GM19351 (cell line): ENCODE measurements around the gene KIF16B.

ENCODE experiments used
- ATAC-seq: cut with Tn5 transposase; IDR thresholded peaks from one replicate; pipeline ENCODE4 v1.9.1; 2021; ENCODE audit warnings: mild to moderate bottlenecking, moderate library complexity; ENCODE audit not compliant: unreplicated experiment

KIF16B gene, protein sequence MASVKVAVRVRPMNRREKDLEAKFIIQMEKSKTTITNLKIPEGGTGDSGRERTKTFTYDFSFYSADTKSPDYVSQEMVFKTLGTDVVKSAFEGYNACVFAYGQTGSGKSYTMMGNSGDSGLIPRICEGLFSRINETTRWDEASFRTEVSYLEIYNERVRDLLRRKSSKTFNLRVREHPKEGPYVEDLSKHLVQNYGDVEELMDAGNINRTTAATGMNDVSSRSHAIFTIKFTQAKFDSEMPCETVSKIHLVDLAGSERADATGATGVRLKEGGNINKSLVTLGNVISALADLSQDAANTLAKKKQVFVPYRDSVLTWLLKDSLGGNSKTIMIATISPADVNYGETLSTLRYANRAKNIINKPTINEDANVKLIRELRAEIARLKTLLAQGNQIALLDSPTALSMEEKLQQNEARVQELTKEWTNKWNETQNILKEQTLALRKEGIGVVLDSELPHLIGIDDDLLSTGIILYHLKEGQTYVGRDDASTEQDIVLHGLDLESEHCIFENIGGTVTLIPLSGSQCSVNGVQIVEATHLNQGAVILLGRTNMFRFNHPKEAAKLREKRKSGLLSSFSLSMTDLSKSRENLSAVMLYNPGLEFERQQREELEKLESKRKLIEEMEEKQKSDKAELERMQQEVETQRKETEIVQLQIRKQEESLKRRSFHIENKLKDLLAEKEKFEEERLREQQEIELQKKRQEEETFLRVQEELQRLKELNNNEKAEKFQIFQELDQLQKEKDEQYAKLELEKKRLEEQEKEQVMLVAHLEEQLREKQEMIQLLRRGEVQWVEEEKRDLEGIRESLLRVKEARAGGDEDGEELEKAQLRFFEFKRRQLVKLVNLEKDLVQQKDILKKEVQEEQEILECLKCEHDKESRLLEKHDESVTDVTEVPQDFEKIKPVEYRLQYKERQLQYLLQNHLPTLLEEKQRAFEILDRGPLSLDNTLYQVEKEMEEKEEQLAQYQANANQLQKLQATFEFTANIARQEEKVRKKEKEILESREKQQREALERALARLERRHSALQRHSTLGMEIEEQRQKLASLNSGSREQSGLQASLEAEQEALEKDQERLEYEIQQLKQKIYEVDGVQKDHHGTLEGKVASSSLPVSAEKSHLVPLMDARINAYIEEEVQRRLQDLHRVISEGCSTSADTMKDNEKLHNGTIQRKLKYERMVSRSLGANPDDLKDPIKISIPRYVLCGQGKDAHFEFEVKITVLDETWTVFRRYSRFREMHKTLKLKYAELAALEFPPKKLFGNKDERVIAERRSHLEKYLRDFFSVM (N-terminal part only)

DNA sequence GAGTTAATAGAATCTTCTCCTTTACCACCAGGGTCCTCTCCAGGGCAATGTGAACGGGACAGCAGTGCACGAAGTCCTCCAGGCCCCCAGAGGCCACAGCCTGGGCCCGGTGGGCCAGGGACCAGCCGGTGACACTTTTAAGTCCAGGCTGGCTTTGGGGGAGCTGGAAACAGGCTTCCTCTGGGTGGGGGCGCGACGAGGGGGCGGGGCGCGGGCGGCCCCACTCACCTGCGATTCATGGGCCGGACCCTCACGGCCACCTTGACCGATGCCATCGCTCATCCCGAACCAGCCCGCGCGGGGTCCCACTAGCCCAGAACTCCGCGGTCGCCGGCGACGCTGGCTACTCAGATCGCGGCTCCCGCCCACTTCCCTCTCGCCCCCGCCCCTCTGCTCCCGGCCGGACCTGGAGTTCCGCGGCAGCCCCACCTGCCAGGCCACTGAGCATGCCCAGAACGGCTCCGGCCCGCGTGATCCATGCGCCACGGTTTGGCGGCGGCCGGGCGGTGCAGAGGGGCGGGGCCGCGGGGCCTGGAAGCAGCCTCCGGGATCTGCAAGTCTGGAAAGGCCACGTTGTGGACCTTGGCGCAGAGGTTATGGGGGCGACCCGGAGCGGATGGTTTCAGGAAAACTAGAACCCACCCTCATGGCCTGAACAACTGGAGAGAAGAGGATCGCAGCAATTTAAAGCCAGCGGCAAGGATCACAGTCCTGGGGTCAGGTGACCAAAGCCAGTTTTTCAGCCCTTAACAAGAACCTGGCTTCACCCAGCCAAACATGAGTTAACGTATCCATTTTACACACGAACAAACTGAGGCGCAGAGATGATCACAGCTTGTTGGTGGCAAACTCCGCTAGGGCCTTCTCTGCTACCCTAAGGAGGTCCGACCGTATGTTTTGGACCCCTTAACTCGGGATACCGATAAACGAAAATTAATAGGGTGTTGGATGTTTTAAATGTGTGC is at the start of gene KIF16B:
Gene KIF16B, minus strand, starts transcription at position 448 of the 965 bp plus-strand sequence. Its CDS starts 173 bp downstream, at position 275.
- peak; percentile 75 for ATAC-seq

DNA sequence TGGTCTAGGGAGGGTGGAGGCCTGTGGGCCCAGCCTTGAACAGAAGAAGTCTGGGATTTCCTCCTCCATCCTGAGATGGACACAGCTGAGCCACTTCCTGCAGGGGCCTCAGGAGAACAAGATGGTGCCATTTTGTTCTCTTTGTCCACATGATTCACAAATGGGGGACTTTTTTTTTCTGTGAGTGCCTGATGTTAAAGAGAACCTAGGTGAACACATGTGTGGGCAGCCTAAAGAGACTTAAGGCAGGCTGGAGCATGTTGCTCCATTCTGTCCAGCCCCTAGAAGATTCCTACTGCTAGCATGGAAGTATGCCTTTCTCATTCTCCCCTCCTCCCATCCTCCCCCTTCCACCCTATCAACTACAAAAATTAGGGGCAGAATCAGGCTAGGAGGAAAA is 49.3 kb upstream of the KIF16B start:
- ATAC-seq, result no peak

DNA sequence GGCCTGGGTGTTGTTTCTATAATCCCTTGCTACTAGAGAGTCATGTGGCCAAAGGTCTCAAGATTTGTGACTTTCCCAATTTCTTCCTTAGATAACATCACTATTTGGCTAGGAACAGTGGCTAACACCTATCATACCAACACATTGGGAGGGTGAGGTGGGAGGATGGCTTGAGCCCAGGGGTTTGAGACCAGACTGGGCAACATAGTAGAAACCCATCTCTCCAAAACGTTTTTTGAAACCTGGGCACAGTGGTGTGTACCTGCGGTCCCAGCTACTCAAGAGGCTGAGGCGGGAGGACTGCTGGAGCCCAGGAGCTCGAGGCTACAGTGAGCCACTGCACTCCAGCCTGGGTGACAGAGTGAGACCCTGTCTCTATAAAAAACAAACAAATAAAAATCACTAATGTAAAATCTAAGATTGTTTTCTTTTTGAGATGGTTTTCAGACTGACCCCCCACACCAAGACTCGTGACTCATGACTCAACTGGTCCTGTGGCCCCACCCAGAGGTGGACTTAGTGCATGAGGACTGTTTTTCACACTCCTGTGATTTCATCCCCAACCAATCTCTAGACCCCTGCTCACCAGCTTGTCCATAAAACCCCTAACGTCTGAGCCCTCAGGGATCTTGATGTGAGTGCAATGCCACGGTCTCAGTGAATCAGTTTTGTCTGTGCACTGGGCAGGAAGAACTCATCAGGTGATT is 48.3 kb upstream of the KIF16B start:
- ATAC-seq, result no peak

DNA sequence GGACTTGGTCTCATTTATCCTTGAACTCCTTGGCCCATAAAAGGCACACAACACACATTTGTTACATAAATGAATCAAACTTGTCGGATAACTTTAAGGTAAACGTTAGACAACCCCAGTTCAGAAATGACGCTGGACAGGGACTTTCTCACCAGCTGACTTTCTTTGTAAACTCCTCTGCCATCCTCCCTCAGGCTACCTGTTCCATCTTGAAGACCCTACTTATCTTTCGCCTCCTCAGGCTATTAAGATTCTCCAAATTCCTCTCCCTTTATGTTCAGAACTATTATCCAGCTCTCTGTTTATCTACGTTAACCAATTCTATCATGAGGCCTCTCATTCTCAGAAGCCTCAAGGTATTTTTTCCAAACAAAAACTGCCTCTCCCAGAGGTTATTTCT is 47.7 kb upstream of the KIF16B start:
- ATAC-seq, result no peak

DNA sequence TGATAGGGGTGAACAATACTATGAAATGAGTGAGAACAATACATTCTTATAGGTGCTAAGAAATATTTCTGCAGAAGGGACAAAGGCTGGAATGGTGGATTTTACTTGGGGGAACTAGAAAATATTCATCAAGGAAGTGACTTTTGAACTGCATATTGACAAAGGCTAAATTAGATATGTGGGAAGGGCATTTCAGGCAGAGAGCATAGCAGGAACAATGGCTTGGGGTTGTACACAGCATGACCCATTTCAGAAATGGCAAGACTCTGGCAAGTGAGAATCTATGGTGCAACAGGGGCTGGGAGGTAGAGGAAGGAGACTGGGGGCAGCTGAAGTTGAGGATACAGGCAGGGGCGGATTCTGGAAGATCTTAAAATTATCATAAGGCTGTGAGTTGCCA is 46.7 kb upstream of the KIF16B start:
- no peak for ATAC-seq

DNA sequence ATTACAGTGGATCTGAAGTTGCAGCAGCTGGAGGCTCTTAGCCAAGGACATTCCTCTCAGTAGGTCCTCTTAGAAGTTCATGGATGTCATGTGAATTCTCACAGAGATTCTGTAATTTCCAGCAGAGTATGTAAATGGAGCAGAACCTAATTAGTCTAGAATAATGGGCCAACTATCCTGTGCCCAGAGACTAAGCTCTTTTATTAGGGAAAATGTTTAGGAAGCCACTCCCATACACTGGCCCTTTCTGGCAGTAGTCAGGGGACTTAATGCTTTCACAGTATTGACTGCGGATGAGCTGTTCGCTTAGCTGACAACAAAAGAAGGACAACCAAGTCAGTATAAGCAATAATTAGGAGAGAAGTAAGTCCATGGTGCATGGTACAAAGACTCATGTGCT is 43.8 kb upstream of the KIF16B start:
- no peak for ATAC-seq

DNA sequence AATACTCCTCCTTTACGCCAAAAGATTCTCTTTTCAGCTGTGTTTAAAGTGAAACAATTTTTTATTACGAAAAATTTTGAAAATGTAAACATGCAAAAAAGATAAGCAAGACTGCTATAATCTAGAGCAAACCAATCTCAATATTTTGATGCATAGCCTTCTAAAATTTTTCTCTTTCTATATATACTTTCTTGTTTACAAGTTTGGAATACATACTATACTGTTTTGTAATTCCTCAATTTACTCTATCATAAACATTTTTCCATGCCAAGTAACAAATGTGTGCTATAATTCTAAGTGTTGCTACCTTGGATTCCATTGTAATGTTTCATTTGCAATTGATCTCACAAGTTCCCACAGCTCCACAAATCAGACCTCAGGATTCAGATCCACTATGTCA is 43.1 kb upstream of the KIF16B start:
- ATAC-seq, result no peak

DNA sequence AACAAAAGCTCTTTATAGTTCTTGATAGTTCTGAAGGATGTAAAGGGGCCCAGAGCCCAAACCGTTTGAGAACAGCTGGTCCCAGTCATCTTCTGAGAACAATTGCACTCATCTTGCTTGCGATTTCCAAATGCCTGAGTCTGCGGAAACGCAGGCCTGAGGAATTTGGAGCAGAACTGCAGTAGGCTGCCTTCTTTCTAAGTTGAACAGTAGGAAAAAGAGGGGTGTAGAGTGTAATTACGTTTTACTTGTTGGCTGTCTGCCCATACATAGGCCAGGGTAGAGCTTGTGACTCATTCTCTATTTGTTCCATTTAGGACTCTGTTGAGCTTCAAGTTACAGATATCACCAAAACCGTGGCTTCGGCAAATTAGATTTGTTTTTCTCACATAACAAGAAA is 42.0 kb upstream of the KIF16B start:
- ATAC-seq, result no peak

DNA sequence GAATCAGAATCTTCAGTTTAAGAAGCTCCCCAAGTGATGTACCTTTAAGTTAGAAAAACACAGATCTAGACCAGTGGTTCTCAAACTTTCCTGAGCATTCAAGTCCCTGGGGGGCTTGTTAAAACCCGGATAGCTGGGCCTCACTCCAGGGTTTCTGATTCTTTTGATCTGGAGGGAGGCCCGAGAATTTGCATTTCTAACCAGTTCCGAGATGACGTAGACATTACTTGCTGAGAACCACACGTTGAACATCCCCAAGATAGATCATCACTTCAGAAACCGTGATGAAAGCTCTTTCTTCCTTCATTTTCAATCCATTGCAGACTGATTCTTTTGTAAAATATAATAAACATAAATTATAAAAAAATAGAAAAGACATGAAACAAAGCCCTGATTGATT is 40.7 kb upstream of the KIF16B start:
- peak; percentile 74 for ATAC-seq

DNA sequence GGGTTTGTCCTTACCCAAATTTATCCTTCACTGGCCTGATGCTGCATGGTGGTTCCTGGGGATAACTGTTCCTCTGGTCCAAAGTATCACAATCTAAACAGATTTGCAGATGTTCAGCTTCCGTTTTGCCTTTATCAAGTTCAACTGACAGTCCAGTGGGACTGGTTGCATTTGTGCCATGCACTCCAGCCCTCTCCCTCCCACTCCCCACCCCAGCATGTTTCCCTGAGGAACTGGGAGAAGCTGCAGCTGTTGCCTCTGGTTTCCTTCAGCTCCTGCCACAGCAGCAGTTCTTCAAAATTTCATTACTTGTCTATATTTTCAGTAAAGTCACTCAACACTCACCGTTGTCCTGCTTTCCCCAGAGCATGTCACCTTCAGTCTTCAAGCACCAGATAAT is 39.5 kb upstream of the KIF16B start:
- ATAC-seq, result no peak

DNA sequence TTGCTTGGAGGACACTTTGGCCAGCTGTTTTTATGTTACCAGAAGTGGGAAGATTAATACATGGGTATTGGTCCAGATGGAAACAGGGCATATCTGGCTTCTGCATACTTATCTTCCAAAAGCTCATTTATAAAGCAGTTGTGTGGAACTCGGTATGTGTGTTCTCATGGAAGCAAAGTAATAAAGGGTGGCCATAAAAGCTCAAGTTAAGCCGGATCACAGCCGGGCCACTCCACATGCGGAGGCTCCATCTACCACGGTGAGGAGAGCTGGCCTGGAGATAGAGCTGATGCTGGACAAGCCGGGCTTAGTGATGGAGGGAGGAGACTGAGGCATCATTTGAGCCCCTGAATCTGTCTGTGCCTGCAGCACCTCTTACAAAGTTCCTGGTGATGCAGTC is 38.6 kb upstream of the KIF16B start:
- no peak for ATAC-seq

DNA sequence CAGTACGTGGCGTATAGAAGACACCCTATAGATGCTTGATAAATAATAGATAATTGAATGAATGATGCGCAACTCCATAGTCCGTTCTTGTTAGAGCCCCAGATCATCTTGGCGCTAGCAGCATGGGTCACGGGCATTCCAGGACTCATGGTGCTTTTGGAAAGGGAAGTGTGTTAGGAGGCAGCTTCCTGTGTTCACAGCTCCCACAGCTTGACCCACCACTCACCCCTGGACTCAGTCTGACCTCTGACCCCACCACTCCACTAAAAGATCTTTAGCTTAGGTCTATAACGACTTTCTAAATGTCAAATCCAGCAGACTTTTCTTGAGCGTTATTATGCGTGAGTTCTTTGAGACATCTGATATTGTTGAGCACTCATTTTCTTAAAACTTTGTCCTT is 35.8 kb upstream of the KIF16B start:
- ATAC-seq, result no peak

DNA sequence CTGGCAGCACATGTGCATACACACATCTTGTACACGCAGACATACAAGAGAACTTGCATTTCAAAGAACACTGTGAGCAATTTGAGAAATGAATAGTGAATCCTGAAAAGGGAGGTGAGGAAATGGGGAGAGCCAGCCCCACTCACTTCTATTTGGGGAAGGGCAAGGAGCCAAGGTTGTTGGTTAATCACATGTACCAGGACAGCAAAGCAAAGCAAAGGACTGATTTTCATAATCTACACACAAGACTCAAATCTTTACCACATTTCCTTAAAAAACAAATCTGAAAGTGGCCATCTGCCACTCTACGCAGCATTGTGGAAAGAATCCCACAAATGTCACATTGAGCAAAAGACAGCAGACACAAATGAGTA is 35.0 kb upstream of the KIF16B start:
- no peak for ATAC-seq

DNA sequence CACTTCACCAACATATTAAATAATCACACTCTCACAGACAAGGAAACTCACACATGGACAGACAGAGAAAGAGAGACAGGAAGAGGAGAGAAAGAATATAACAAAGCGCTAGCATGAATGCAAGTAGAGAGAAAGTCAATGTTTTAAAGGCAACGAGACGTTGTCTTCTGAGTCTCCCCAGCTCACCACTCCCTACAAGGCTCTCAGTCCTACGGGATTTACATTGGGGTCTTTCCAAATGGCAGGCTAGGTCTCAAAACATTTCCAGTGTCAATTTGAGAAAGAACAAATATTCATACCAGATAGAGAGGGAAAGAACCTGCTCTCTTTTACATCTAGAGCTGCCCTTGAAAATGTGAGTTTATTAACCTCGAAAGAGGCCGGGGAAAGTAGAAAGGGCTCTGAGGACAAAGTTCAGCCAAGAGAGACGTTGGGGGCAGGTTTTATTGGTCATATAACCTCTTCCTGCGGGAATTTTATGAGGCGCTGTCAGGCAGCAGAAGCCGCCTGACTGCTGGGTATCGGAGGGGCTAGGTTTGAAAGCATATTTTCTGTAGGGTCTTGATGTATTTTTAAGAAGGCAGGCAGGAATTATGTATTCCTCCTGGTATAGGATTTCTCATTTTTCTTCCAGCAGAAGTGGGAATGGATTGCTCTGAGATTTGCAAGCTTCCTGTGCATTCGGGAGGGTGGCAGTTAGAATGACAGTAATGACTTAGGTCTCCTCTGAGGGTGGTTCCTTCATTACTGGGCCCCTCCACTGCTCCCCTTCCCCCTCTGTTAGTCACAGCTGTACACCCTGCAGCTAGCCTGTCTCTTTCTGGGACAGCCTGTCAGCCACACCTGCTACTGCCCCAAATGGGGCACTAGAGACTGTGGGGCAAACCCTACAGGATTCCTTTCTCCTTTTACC is 34.4 kb upstream of the KIF16B start:
- ATAC-seq, result no peak

DNA sequence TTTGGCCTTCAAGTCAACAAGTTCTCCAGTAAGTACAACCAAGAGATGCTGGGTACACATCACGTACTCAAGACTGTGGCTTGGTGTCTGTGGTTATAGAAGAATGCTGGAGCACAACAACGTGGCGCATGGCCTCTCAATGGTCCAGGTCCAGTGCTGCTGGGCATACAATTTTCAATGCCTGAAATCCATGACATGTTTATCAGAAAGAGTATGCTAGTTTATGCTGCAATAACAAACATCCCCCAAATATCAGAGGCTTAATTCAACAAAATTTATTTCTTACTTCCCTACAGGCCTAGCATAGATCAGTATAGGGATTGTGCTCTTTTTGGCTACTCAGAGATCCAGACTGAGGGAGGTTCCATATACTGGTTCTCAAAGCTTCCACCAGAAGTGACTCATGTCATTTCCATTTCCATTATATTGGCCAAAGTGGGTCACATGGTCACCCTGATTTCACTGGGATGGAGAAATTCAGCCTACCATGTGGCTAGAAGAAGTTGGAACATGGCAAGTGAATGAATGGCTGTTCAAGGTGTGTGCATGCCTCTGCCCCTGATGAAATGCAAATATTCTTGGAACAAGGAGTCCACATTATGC is 33.3 kb upstream of the KIF16B start:
- ATAC-seq, result no peak

DNA sequence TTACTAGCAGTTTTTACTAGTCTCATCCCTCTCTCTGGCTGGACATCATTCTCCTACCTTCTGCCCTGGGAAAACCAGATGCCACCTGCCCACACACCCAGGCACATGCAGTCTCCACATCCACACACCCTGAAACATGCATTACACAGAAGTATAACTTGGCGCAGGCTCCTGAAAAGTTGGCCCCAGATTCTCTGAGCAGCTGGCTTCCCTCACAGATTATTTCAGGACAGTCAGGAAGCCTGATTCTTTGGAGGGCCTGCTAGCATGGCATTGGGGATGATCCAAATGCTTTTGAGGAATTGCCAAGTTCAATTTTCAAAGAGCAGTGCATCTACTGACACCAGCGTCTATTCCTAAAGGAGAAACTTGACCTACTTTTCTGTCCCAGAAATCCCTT is 27.8 kb upstream of the KIF16B start:
- no peak for ATAC-seq

DNA sequence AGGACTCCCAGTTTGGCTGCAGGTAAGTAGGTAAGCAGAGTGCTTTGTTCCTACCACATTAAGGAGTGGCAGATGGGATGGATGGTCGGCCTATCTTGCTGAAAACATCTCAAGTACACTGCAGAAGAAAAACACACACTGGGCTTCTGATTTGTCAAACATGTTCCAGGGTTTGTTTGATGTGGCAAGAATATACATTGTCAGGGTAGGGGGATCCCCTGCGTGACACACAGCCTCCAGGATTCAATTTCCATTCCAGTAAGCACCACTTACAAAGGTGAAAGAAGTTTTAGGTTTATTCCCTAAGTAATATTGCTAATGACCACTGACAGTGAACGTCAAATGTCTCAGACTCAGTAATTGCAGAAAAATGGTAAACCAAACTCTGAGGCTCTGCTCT is 26.0 kb upstream of the KIF16B start:
- no peak for ATAC-seq

DNA sequence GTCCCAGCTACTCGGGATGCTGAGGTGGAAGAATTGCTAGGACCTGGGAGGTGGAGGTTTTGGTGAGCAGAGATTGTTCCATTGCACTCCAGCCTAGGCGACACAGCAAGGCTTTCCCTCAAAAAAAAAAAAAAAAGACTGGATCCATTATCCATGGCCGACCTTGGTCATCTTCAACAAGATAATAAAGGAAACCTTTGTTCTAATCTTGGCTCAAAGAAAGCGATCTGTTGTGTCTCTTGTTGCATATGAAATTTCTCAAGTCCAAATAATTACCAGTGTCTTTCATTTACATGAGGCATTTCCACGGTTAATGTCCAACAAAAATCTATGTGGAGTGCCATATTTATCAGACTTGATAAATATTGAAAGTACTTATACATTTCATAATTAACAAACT is 23.7 kb upstream of the KIF16B start:
- no peak for ATAC-seq
